HUES48 (cell line): Measurements from ENCODE around the gene POMT1.
"Not testable (repeated sequence)": the region's sequence is repeated elsewhere in the genome, so short reads cannot be mapped to it uniquely, and the experiment has no call there.

Experiments
- H3K27ac ChIP-seq: one replicate; pipeline ENCODE4 v1.7.0; 2013; ENCODE audit warnings: low read depth, low read length, inconsistent platforms
- H3K27me3 ChIP-seq: 2 replicates; pipeline ENCODE4 v1.6.1; 2013; ENCODE audit warnings: mild to moderate bottlenecking, low read length; ENCODE audit not compliant: control insufficient read depth, insufficient read depth
- H3K36me3 ChIP-seq: 2 replicates; pipeline ENCODE4 v1.6.1; 2013; ENCODE audit warnings: low read length; ENCODE audit not compliant: control insufficient read depth, insufficient read depth
- H3K4me1 ChIP-seq: 2 replicates; pipeline ENCODE4 v1.6.1; 2013; ENCODE audit warnings: mild to moderate bottlenecking, low read length; ENCODE audit not compliant: control insufficient read depth, insufficient read depth
- H3K4me3 ChIP-seq: 2 replicates; pipeline ENCODE4 v1.5.1; 2013; ENCODE audit warnings: mild to moderate bottlenecking, low read depth, low read length
- H3K9ac ChIP-seq: 2 replicates; pipeline ENCODE4 v1.6.1; 2013; ENCODE audit warnings: mild to moderate bottlenecking, low read depth, low read length, moderate library complexity
- H3K9me3 ChIP-seq: 2 replicates; pipeline ENCODE4 v1.6.1; 2013; ENCODE audit warnings: low read length; ENCODE audit not compliant: control insufficient read depth, insufficient read depth

POMT1 gene

GRCh38 chr9:131546336-131547084 is 43.8 kb downstream of the POMT1 start:
- Histone ChIP-seq H3K4me3 (peak overlapping the region; percentile 54), H3K9me3 (peaks cover 17% of the 10 kb centered on the region), H3K27ac (no peak overlapping the region), H3K4me1 (no peaks in the 10 kb centered on the region), H3K36me3 (no peaks in the 10 kb centered on the region), H3K9ac (no peak overlapping the region), H3K27me3 (peaks cover 37% of the 10 kb centered on the region)

- H3K27ac ChIP-seq, H3K9ac ChIP-seq, H3K36me3 ChIP-seq, H3K4me1 ChIP-seq, H3K9me3 ChIP-seq, H3K4me3 ChIP-seq: not testable (repeated sequence)
- H3K27me3 ChIP-seq, result peaks cover 41% of the 10 kb centered on the region
Observed at GRCh38 chr9:131549186-131549585, 46.5 kb downstream of the POMT1 start.

- H3K27ac ChIP-seq, H3K36me3 ChIP-seq, H3K4me3 ChIP-seq, H3K4me1 ChIP-seq, H3K9ac ChIP-seq, H3K9me3 ChIP-seq: not testable (repeated sequence)
- peaks cover 37% of the 10 kb centered on the region for H3K27me3 ChIP-seq
Observed at GRCh38 chr9:131550465-131550864, 47.7 kb downstream of the POMT1 start.

- Histone ChIP-seq H3K9ac (no peak overlapping the region), H3K4me3 (no peak overlapping the region), H3K36me3 (no peaks in the 10 kb centered on the region), H3K4me1 (no peaks in the 10 kb centered on the region), H3K27me3 (peaks cover 31% of the 10 kb centered on the region), H3K9me3 (no peaks in the 10 kb centered on the region), H3K27ac (no peak overlapping the region)
Observed at GRCh38 chr9:131552030-131552429, 49.3 kb downstream of the POMT1 start.

- Histone ChIP-seq H3K4me3 (peak overlapping the region; percentile 54; the same call in 1 of the 2 replicates), H3K9me3 (no peaks in the 10 kb centered on the region), H3K27ac (no peak overlapping the region), H3K36me3 (no peaks in the 10 kb centered on the region), H3K27me3 (peaks cover 24% of the 10 kb centered on the region), H3K9ac (no peak overlapping the region), H3K4me1 (no peaks in the 10 kb centered on the region)
Observed at GRCh38 chr9:131554087-131554842, 51.5 kb downstream of the POMT1 start.

GRCh38 chr9:131554843-131555351 is 52.2 kb downstream of the POMT1 start:
- no peak overlapping the region for H3K27ac ChIP-seq
- no peaks in the 10 kb centered on the region for H3K36me3 ChIP-seq
- H3K4me3 ChIP-seq, result peak overlapping the region; percentile 54; the same call in 1 of the 2 replicates
- no peaks in the 10 kb centered on the region for H3K4me1 ChIP-seq
- H3K27me3 ChIP-seq, result peaks cover 24% of the 10 kb centered on the region
- H3K9ac ChIP-seq, result no peak overlapping the region
- no peaks in the 10 kb centered on the region for H3K9me3 ChIP-seq

GRCh38 chr9:131555841-131556673 is 53.3 kb downstream of the POMT1 start:
- Histone ChIP-seq H3K4me3 (no peak overlapping the region), H3K27me3 (peaks cover 24% of the 10 kb centered on the region), H3K9ac (no peak overlapping the region), H3K4me1 (no peaks in the 10 kb centered on the region), H3K9me3 (no peaks in the 10 kb centered on the region; the same call in 1 of the 2 replicates), H3K27ac (no peak overlapping the region), H3K36me3 (no peaks in the 10 kb centered on the region)

- Histone ChIP-seq H3K27ac (no peak overlapping the region), H3K9me3 (peaks cover 3% of the 10 kb centered on the region; the same call in 1 of the 2 replicates), H3K4me1 (no peaks in the 10 kb centered on the region), H3K4me3 (no peak overlapping the region), H3K36me3 (no peaks in the 10 kb centered on the region), H3K27me3 (peaks cover 24% of the 10 kb centered on the region), H3K9ac (no peak overlapping the region)
Observed at GRCh38 chr9:131557855-131558548, 55.3 kb downstream of the POMT1 start.

- Histone ChIP-seq H3K27ac (no peak overlapping the region), H3K27me3 (peaks cover 17% of the 10 kb centered on the region), H3K4me1 (no peaks in the 10 kb centered on the region)
Observed at GRCh38 chr9:131559421-131560000, 56.8 kb downstream of the POMT1 start.

More at GRCh38 chr9:131559421-131560000, 56.8 kb downstream of the POMT1 start:
- Histone ChIP-seq H3K36me3 (no peaks in the 10 kb centered on the region), H3K9ac (no peak overlapping the region), H3K9me3 (peaks cover 3% of the 10 kb centered on the region; the same call in 1 of the 2 replicates), H3K4me3 (no peak overlapping the region)
